Activated CD4-positive, alpha-beta T cell treated with anti-CD3 and anti-CD28 coated beads, Interleukin-2, amount 50 U/mL, for 4 hours (primary cell): ENCODE data around the gene PEX5.
"Not testable (repeated sequence)": the region's sequence is repeated elsewhere in the genome, so short reads cannot be mapped to it uniquely, and the experiment has no call there.

Experiments
- DNase-seq, 2 experiments: peaks; one replicate each; pipeline ENCODE4 v3.0.0-alpha.2; 2020

The PEX5 gene

GRCh38 chr12:7219599-7220243 lies 30.2 kb downstream of the PEX5 start:
- DNase-seq: peak; percentile 66 to 69

GRCh38 chr12:7221486-7221885 lies 32.0 kb downstream of the PEX5 start:
- DNase-seq: no peak

- DNase-seq: no peak
Observed at GRCh38 chr12:7229741-7230140, 40.3 kb downstream of the PEX5 start.

GRCh38 chr12:7241404-7242005 lies 52.0 kb downstream of the PEX5 start:
- no peak for DNase-seq

- no peak for DNase-seq
Observed at GRCh38 chr12:7242176-7243101, 53.0 kb downstream of the PEX5 start.

- not testable (repeated sequence) for DNase-seq
Observed at GRCh38 chr12:7251328-7251996, 62.0 kb downstream of the PEX5 start.

- DNase-seq: no peak
Observed at GRCh38 chr12:7259060-7259459, 69.6 kb downstream of the PEX5 start.
